CD4-positive, CD25-positive, alpha-beta regulatory T cell (primary cell): ENCODE data around the gene CELSR2. TPM values are rescaled to one million over a fixed set of nuclear protein-coding genes. Genes with fewer than 3 reads are reported as not detected.

ENCODE experiments used
- ATAC-seq, 2 donors: fragments of 150-1000 bp; cut with Tn5 transposase; one replicate each; pipeline ENCODE4 v1.10.0; 2021; ENCODE audit warnings: low read depth in 2 of 2, moderate number of reproducible peaks in 2 of 2, moderate library complexity in 1 of 2
- DNase-seq, 3 donors: peaks; one replicate each; pipeline versions ENCODE4 v3.0.0 to v3.0.0-alpha.2; 2012 to 2022; ENCODE audit warnings: mixed read lengths in 1 of 3
- H3K27ac ChIP-seq: one replicate; pipeline ENCODE4 v1.7.0; 2013; ENCODE audit warnings: mild to moderate bottlenecking, low read length; ENCODE audit not compliant: insufficient read depth, poor library complexity, severe bottlenecking
- H3K27me3 ChIP-seq: one replicate; pipeline ENCODE4 v1.7.0; 2013; ENCODE audit warnings: low read length; ENCODE audit not compliant: control insufficient read depth, insufficient read depth
- H3K36me3 ChIP-seq: one replicate; pipeline ENCODE4 v1.7.0; 2013; ENCODE audit warnings: mild to moderate bottlenecking, low read length, moderate library complexity; ENCODE audit not compliant: control insufficient read depth, insufficient read depth
- H3K4me1 ChIP-seq: 2 replicates; pipeline ENCODE4 v1.7.0; 2013; ENCODE audit warnings: mild to moderate bottlenecking, low read length; ENCODE audit not compliant: insufficient read depth, control insufficient read depth, poor library complexity, severe bottlenecking
- H3K4me3 ChIP-seq: one replicate; pipeline ENCODE4 v1.7.0; 2013; ENCODE audit warnings: low read depth, mild to moderate bottlenecking, low read length, moderate library complexity
- H3K9me3 ChIP-seq, 2 experiments: 1 replicate in 1 of 2; 2 replicates in 1 of 2; pipeline ENCODE4 v1.7.0; 2013; ENCODE audit warnings: low read length in 2 of 2, mild to moderate bottlenecking in 1 of 2, moderate library complexity in 1 of 2; ENCODE audit not compliant: control insufficient read depth in 2 of 2
- H3K27ac Mint-ChIP-seq, 3 donors: one replicate each; pipeline ENCODE4 v1.8.0; 2020 to 2022; ENCODE audit warnings: mild to moderate bottlenecking in 3 of 3, mixed read lengths in 3 of 3, moderate library complexity in 2 of 3
- H3K27me3 Mint-ChIP-seq: one replicate; pipeline ENCODE4 v1.8.0; 2022; ENCODE audit warnings: mild to moderate bottlenecking, mixed read lengths
- H3K36me3 Mint-ChIP-seq: one replicate; pipeline ENCODE4 v1.8.0; 2020; ENCODE audit warnings: mixed read lengths
- H3K4me1 Mint-ChIP-seq, 4 donors: one replicate each; pipeline ENCODE4 v1.8.0; 2020 to 2022; ENCODE audit warnings: mixed read lengths in 4 of 4, mild to moderate bottlenecking in 1 of 4
- H3K4me3 Mint-ChIP-seq, 4 donors: one replicate each; pipeline ENCODE4 v1.8.0; 2020 to 2022; ENCODE audit warnings: mild to moderate bottlenecking in 4 of 4, mixed read lengths in 4 of 4, moderate library complexity in 3 of 4
- H3K9me3 Mint-ChIP-seq, 7 donors: one replicate each; pipeline ENCODE4 v1.8.0; 2020 to 2022; ENCODE audit warnings: mixed read lengths in 7 of 7, mild to moderate bottlenecking in 3 of 7, moderate library complexity in 2 of 7
- polyA plus RNA-seq, 4 donors: library from polyadenylated mRNA; unstranded; fragments of 300-500 nt; fragmentation: Illumina TruSeq; gene quantifications; one replicate each; pipeline ENCODE4 v1.2.3, GENCODE V29; 2021
- total RNA-seq: library from RNA; stranded (reverse); gene quantifications from one replicate; pipeline ENCODE4 v1.2.3, GENCODE V29; 2022

Gene CELSR2
- total and polyA plus RNA-seq, 5 donors from 2014 or later: 0.02 to 2.5 (median 0.14) TPM

- H3K4me1 Mint-ChIP-seq: peaks cover 0 to 19% (median 7%) of the 10 kb centered on the region in 4 donors
- H3K9me3 Mint-ChIP-seq: no peaks in the 10 kb centered on the region
- H3K4me3 Mint-ChIP-seq: peak overlapping the region in 1 of 4 donors; percentile 13
- peak overlapping the region; percentile 31 to 82 (median 68) for H3K27ac Mint-ChIP-seq
- no peak for DNase-seq
- Histone ChIP-seq H3K27ac (no peak overlapping the region), H3K4me3 (no peak overlapping the region), H3K36me3 (peaks cover 20% of the 10 kb centered on the region), H3K4me1 (peaks cover 6% of the 10 kb centered on the region), H3K9me3 (no peaks in the 10 kb centered on the region), H3K27me3 (peaks cover 7% of the 10 kb centered on the region)
- H3K27me3 Mint-ChIP-seq: peaks cover 21% of the 10 kb centered on the region
- no peak for ATAC-seq
- no peaks in the 10 kb centered on the region for H3K36me3 Mint-ChIP-seq
Observed at GRCh38 chr1:109242387-109242786, 7.0 kb upstream of the CELSR2 start.

GRCh38 chr1:109243221-109243620 lies 6.1 kb upstream of the CELSR2 start:
- Mint-ChIP-seq H3K9me3 (no peaks in the 10 kb centered on the region), H3K4me3 (no peak overlapping the region), H3K27ac (no peak overlapping the region), H3K36me3 (no peaks in the 10 kb centered on the region), H3K27me3 (peaks cover 21% of the 10 kb centered on the region), H3K4me1 (peaks cover 0 to 19% (median 7%) of the 10 kb centered on the region in 4 donors)
- no peak for ATAC-seq
- Histone ChIP-seq H3K4me3 (no peak overlapping the region), H3K36me3 (peaks cover 12% of the 10 kb centered on the region), H3K4me1 (peaks cover 6% of the 10 kb centered on the region), H3K27me3 (peaks cover 7% of the 10 kb centered on the region), H3K27ac (no peak overlapping the region), H3K9me3 (no peaks in the 10 kb centered on the region)
- DNase-seq: no peak

- ATAC-seq: no peak
- Mint-ChIP-seq H3K36me3 (no peaks in the 10 kb centered on the region), H3K9me3 (no peaks in the 10 kb centered on the region), H3K4me3 (peak overlapping the region in 1 of 4 donors; percentile 75), H3K27ac (peak overlapping the region in 1 of 3 donors; percentile 73), H3K27me3 (peaks cover 22% of the 10 kb centered on the region), H3K4me1 (peaks cover 0 to 20% (median 8%) of the 10 kb centered on the region in 4 donors)
- H3K4me1 ChIP-seq: peaks cover 8% of the 10 kb centered on the region
- peaks cover 7% of the 10 kb centered on the region for H3K27me3 ChIP-seq
- H3K27ac ChIP-seq: no peak overlapping the region
- H3K36me3 ChIP-seq: peaks cover 5% of the 10 kb centered on the region
- H3K4me3 ChIP-seq: no peak overlapping the region
- no peak for DNase-seq
- no peaks in the 10 kb centered on the region for H3K9me3 ChIP-seq
Observed at GRCh38 chr1:109243860-109244552, 5.3 kb upstream of the CELSR2 start.

- H3K27ac Mint-ChIP-seq: no peak overlapping the region
- Histone ChIP-seq H3K36me3 (no peaks in the 10 kb centered on the region), H3K27me3 (peaks cover 8% of the 10 kb centered on the region), H3K27ac (no peak overlapping the region), H3K9me3 (no peaks in the 10 kb centered on the region), H3K4me1 (peaks cover 16% of the 10 kb centered on the region), H3K4me3 (no peak overlapping the region)
- peaks cover 36% of the 10 kb centered on the region for H3K27me3 Mint-ChIP-seq
- DNase-seq (no peak), ATAC-seq (no peak)
- H3K36me3 Mint-ChIP-seq: no peaks in the 10 kb centered on the region
- no peaks in the 10 kb centered on the region for H3K9me3 Mint-ChIP-seq
- H3K4me3 Mint-ChIP-seq: no peak overlapping the region
- H3K4me1 Mint-ChIP-seq: peaks cover 0 to 22% (median 9%) of the 10 kb centered on the region in 4 donors
Observed at GRCh38 chr1:109246141-109246551, 3.2 kb upstream of the CELSR2 start.

- no peak overlapping the region for H3K4me3 ChIP-seq
- no peak for DNase-seq
- peak overlapping the region in 3 of 4 donors; percentile 27 to 35 (median 35) for H3K4me3 Mint-ChIP-seq
- no peaks in the 10 kb centered on the region for H3K9me3 ChIP-seq
- no peak overlapping the region for H3K27ac ChIP-seq
- H3K36me3 ChIP-seq: no peaks in the 10 kb centered on the region
- H3K27me3 ChIP-seq: peaks cover 8% of the 10 kb centered on the region
- no peaks in the 10 kb centered on the region for H3K9me3 Mint-ChIP-seq
- peaks cover 13% of the 10 kb centered on the region for H3K4me1 ChIP-seq
- no peaks in the 10 kb centered on the region for H3K36me3 Mint-ChIP-seq
- peaks cover 36% of the 10 kb centered on the region for H3K27me3 Mint-ChIP-seq
- H3K4me1 Mint-ChIP-seq: peaks cover 0 to 19% (median 3%) of the 10 kb centered on the region in 4 donors
- ATAC-seq: no peak
- no peak overlapping the region for H3K27ac Mint-ChIP-seq
Observed at GRCh38 chr1:109247401-109248365, 1.7 kb upstream of the CELSR2 start.

- no peak overlapping the region for H3K4me3 ChIP-seq
- no peak for ATAC-seq
- Mint-ChIP-seq H3K4me1 (peaks cover 0 to 17% (median 4%) of the 10 kb centered on the region in 4 donors), H3K36me3 (no peaks in the 10 kb centered on the region), H3K4me3 (peak overlapping the region in 1 of 4 donors; percentile 35), H3K9me3 (no peaks in the 10 kb centered on the region), H3K27ac (no peak overlapping the region), H3K27me3 (peaks cover 32% of the 10 kb centered on the region)
- H3K27ac ChIP-seq: no peak overlapping the region
- peaks cover 8% of the 10 kb centered on the region for H3K27me3 ChIP-seq
- H3K9me3 ChIP-seq: no peaks in the 10 kb centered on the region
- peaks cover 13% of the 10 kb centered on the region for H3K4me1 ChIP-seq
- no peaks in the 10 kb centered on the region for H3K36me3 ChIP-seq
- no peak for DNase-seq
Observed at GRCh38 chr1:109248444-109248796, 919 bp upstream of the CELSR2 start.

GRCh38 chr1:109249654-109250401 lies 489 bp downstream of the CELSR2 start:
- peaks cover 23% of the 10 kb centered on the region for H3K27me3 Mint-ChIP-seq
- H3K27ac ChIP-seq: no peak overlapping the region
- H3K4me3 ChIP-seq: peak overlapping the region; percentile 13
- H3K4me3 Mint-ChIP-seq: peak overlapping the region in 3 of 4 donors; percentile 47 to 77 (median 67)
- no peaks in the 10 kb centered on the region for H3K36me3 ChIP-seq
- no peaks in the 10 kb centered on the region for H3K9me3 ChIP-seq
- peaks cover 2% of the 10 kb centered on the region for H3K27me3 ChIP-seq
- peak; percentile 14 to 16 for ATAC-seq
- no peaks in the 10 kb centered on the region for H3K36me3 Mint-ChIP-seq
- DNase-seq: no peak
- peak overlapping the region in 1 of 3 donors; percentile 14 for H3K27ac Mint-ChIP-seq
- peaks cover 13% of the 10 kb centered on the region for H3K4me1 ChIP-seq
- H3K9me3 Mint-ChIP-seq: no peaks in the 10 kb centered on the region
- peaks cover 0 to 17% (median 4%) of the 10 kb centered on the region in 4 donors for H3K4me1 Mint-ChIP-seq
